HepG2 (cell line): ENCODE data around the gene ARHGAP32. TPM values are rescaled to one million over a fixed set of nuclear protein-coding genes. Genes with fewer than 3 reads are reported as not detected.

Source experiments
- ATAC-seq: fragments of 200-7000 bp; cut with Tn5 transposase; 3 replicates; pipeline ENCODE4 v1.9.1; 2020; ENCODE audit warnings: mild to moderate bottlenecking, moderate library complexity
- BruUV-seq: library from RNA; stranded (reverse); fragments of 400-500 nt; replicated peaks from 2 replicates; lab custom pipeline; 2021; lab: Mats Ljungman, UMichigan
- CTCF ChIA-PET: fragments of 300-600 bp; formaldehyde crosslinking; extraction: SDS; loops from one replicate; lab custom pipeline; 2021; ENCODE audit warnings: low total read pairs, inconsistent platforms, low intra/inter-chr PET ratio; lab: Yijun Ruan, JAX
- POLR2A ChIA-PET: fragments of 350-600 bp; sonication (Branson Sonifier 250); formaldehyde crosslinking; loops from one replicate; lab custom pipeline; 2020; ENCODE audit warnings: antibody characterized with exemption, inconsistent platforms; lab: Yijun Ruan, JAX
- DNase-seq: peaks from one replicate; pipeline ENCODE4 v3.0.0-alpha.2; 2015; ENCODE audit warnings: low spot score
- FAIRE-seq: peaks from 3 replicates; lab custom pipeline; 2011; peaks lifted over from hg19 to GRCh38; lab: Jason Lieb, UNC
- H2AFZ ChIP-seq: one replicate; pipeline ENCODE4 v1.6.1; 2011; ENCODE audit warnings: low read length, inconsistent platforms
- H3K27ac ChIP-seq: fragments of 300-600 bp; 3 replicates; pipeline ENCODE4 v1.8.0; 2011; ENCODE audit warnings: mixed run types, mild to moderate bottlenecking, mixed read lengths, low read length, inconsistent platforms; ENCODE audit not compliant: insufficient read depth; ENCODE audit errors: extremely low read length
- H3K27me3 ChIP-seq, 2 experiments: fragments of 200-600 bp in 1 of 2; 2 replicates in 1 of 2; 3 replicates in 1 of 2; pipeline versions ENCODE4 v1.6.0 to v1.8.0; 2011; ENCODE audit warnings: low read length in 2 of 2, mild to moderate bottlenecking in 2 of 2, moderate library complexity in 2 of 2, inconsistent platforms in 1 of 2; ENCODE audit not compliant: insufficient read depth in 2 of 2, control insufficient read depth in 1 of 2
- H3K36me3 ChIP-seq, 2 experiments: fragments of 200-600 bp in 1 of 2; replicated peaks in 1 of 2; 2 replicates in 1 of 2; 3 replicates in 1 of 2; pipeline versions ENCODE4 v1.5.1 to v1.8.0; 2011; ENCODE audit warnings: low read length in 2 of 2, inconsistent platforms in 1 of 2; ENCODE audit not compliant: insufficient read depth in 2 of 2, control insufficient read depth in 1 of 2
- H3K4me1 ChIP-seq: 2 replicates; pipeline ENCODE4 v1.5.1; 2012; ENCODE audit warnings: low read length, inconsistent platforms; ENCODE audit not compliant: insufficient read depth
- H3K4me2 ChIP-seq: 2 replicates; pipeline ENCODE4 v1.6.0; 2011; ENCODE audit warnings: low read depth, low read length, inconsistent platforms
- H3K4me3 ChIP-seq, 3 experiments: fragments of 200-600 bp in 1 of 3; sonication (generic), shearing (Covaris generic) in 1 of 3; replicated peaks in 1 of 3; 2 replicates each; pipeline ENCODE4 v1.5.1; 2011 to 2016; ENCODE audit warnings: low read length in 3 of 3, inconsistent platforms in 2 of 3, low read depth in 2 of 3, mild to moderate bottlenecking in 2 of 3, control low read depth in 1 of 3, mixed read lengths in 1 of 3; ENCODE audit not compliant: insufficient read depth in 1 of 3
- H3K79me2 ChIP-seq: one replicate; pipeline ENCODE4 v1.6.1; 2011; ENCODE audit warnings: low read length, inconsistent platforms; ENCODE audit not compliant: insufficient read depth
- H3K9ac ChIP-seq: 2 replicates; pipeline ENCODE4 v1.6.0; 2011; ENCODE audit warnings: mild to moderate bottlenecking, low read depth, low read length, inconsistent platforms; ENCODE audit not compliant: insufficient read depth
- H3K9me3 ChIP-seq: 2 replicates; pipeline ENCODE4 v1.5.1; 2012; ENCODE audit warnings: mild to moderate bottlenecking, low read length
- H4K20me1 ChIP-seq: 2 replicates; pipeline ENCODE4 v1.6.0; 2011; ENCODE audit warnings: inconsistent platforms, mild to moderate bottlenecking, low read length, moderate library complexity; ENCODE audit not compliant: insufficient read depth
- ARID4A ChIP-seq: sonication (generic); formaldehyde crosslinking; IDR thresholded peaks from 2 replicates; pipeline ENCODE4 v1.5.0; 2020; ENCODE audit warnings: mild to moderate bottlenecking, missing genetic modification reagents, borderline replicate concordance
- ATF7 ChIP-seq, 2 experiments: fragments of 450-650 bp in 1 of 2; sonication (generic) in 1 of 2; formaldehyde crosslinking in 1 of 2; IDR thresholded peaks; 2 replicates each; pipeline versions ENCODE4 v1.4.0 to v1.6.1; 2016 to 2020; ENCODE audit warnings: antibody characterized with exemption in 1 of 2, mild to moderate bottlenecking in 1 of 2, missing genetic modification reagents in 1 of 2
- CEBPB ChIP-seq: IDR thresholded peaks from 2 replicates; pipeline ENCODE4 v1.6.1; 2011; ENCODE audit warnings: low read depth, low read length, improper control_type of control experiment, borderline replicate concordance
- SOX6 ChIP-seq, 2 experiments: fragments of 450-650 bp in 1 of 2; sonication (generic) in 1 of 2; formaldehyde crosslinking in 1 of 2; IDR thresholded peaks; 2 replicates each; pipeline versions ENCODE4 v1.4.0 to v1.6.1; 2017 to 2020; ENCODE audit warnings: antibody characterized with exemption in 1 of 2, mild to moderate bottlenecking in 1 of 2, missing genetic modification reagents in 1 of 2
- ZBTB7A ChIP-seq: sonication (generic); formaldehyde crosslinking; IDR thresholded peaks from 2 replicates; pipeline ENCODE4 v1.8.0; 2022; ENCODE audit warnings: mild to moderate bottlenecking, missing genetic modification reagents
- ZFP90 ChIP-seq: sonication (generic); formaldehyde crosslinking; IDR thresholded peaks from 2 replicates; pipeline ENCODE4 v1.8.0; 2022; ENCODE audit warnings: missing genetic modification reagents, mild to moderate bottlenecking, inconsistent platforms, borderline replicate concordance
- ZNF44 ChIP-seq: sonication (generic); formaldehyde crosslinking; IDR thresholded peaks from 2 replicates; pipeline ENCODE4 v1.5.1; 2020; ENCODE audit warnings: mild to moderate bottlenecking, missing genetic modification reagents
- ZNF576 ChIP-seq: sonication (generic); formaldehyde crosslinking; IDR thresholded peaks from 2 replicates; pipeline ENCODE4 v1.4.0; 2020; ENCODE audit warnings: mild to moderate bottlenecking, missing genetic modification reagents
- ZNF614 ChIP-seq: IDR thresholded peaks from 2 replicates; pipeline ENCODE4 v1.6.1; 2018; ENCODE audit warnings: missing biosample characterization, missing genetic modification reagents, inconsistent platforms, borderline replicate concordance
- ZNF724P ChIP-seq: sonication (generic); formaldehyde crosslinking; IDR thresholded peaks from 2 replicates; pipeline ENCODE4 v1.8.0; 2022; ENCODE audit warnings: missing genetic modification reagents, borderline replicate concordance
- WGBS: methylation state at CpG from one replicate; pipeline ENCODE4 v1.1.6; 2017; ENCODE audit warnings: low lambda C conversion rate; 5-methylcytosine and 5-hydroxymethylcytosine counted together
- in situ Hi-C: cut with HindIII; loops from 2 replicates; pipeline ENCODE4 v1.10.0; 2017; ENCODE audit warnings: low pct_unique_long_range_greater_than_20kb; ENCODE audit not compliant: extremely low pct_ligation_motif_present
- intact Hi-C: fragments of 100-400 bp; cut with micrococcal nuclease; formaldehyde crosslinking; loops from one replicate; pipeline ENCODE4 v1.10.0; 2022; ENCODE audit not compliant: unreplicated experiment
- polyA plus RNA-seq, 8 experiments: library from polyadenylated mRNA; depleted of rRNA in 3 of 8; stranded (reverse) in 7 of 8; unstranded in 1 of 8; fragments of >200 nt; fragmentation: Illumina TruSeq in 4 of 8; extraction: Trizol in 4 of 8; gene quantifications; 2 replicates each; pipeline versions ENCODE4 v1.2.1 to v1.2.3, GENCODE V29; 2011 to 2016; ENCODE audit warnings: low read depth in 4 of 8, missing spikeins in 1 of 8, mixed read lengths in 1 of 8; ENCODE audit not compliant: insufficient read depth in 1 of 8
- total RNA-seq, 5 experiments: library from RNA; depleted of rRNA; stranded (reverse); fragments of >200 nt; fragmentation: Illumina TruSeq; extraction: Trizol; gene quantifications; 2 replicates each; pipeline ENCODE4 v1.2.3, GENCODE V29; 2016; ENCODE audit warnings: low read depth in 1 of 5

Gene ARHGAP32
- total and polyA plus RNA-seq, 2 of the 13 experiments (the other 11 are each of a cell fraction or from before 2014, with no cell fraction given) = 6.3 to 8.2 TPM

GRCh38 chr11:128916681-128917080, 275.4 kb downstream of the ARHGAP32 start (continued):
- no peak for TF ChIP-seq ZNF44 (CRISPR knock-in tag)

GRCh38 chr11:128916037-128916572, 276.0 kb downstream of the ARHGAP32 start:
- in situ Hi-C loops = no loop called here
- BruUV-seq = no TSS peak
- ChIA-PET CTCF (no interaction called here), POLR2A (no interaction called here)
- Histone ChIP-seq H3K79me2 (no peaks in the 10 kb centered on the region), H3K27me3 (peaks cover 2 to 32% of the 10 kb centered on the region in 2 experiments; a peak in 4 of 5 replicates), H3K4me2 (no peak overlapping the region), H3K4me3 (no peak overlapping the region), H2AFZ (no peak overlapping the region), H3K9ac (no peak overlapping the region), H3K4me1 (no peaks in the 10 kb centered on the region), H3K9me3 (no peaks in the 10 kb centered on the region), H4K20me1 (no peaks in the 10 kb centered on the region), H3K36me3 (no peaks in the 10 kb centered on the region), H3K27ac (no peak overlapping the region)
- FAIRE-seq (no peak), ATAC-seq (no peak), DNase-seq (no peak)
- whole genome bisulfite sequencing = 3% methylated on average over 3 of the region's 3 CpGs
- intact Hi-C loops = no loop called here
- TF ChIP-seq ZFP90 (CRISPR knock-in tag) = no peak
- peak; percentile 52; the same call in 1 of the 2 replicates for TF ChIP-seq CEBPB
- TF ChIP-seq ATF7 (IDR thresholded peaks at IDR 0.05) = peak; percentile 78
- TF ChIP-seq ATF7 (CRISPR knock-in tag; IDR thresholded peaks at IDR 0.05) = no peak
- no peak for TF ChIP-seq ZNF724P (CRISPR knock-in tag)

- BruUV-seq = no TSS peak
- H3K27ac ChIP-seq = no peak overlapping the region
- FAIRE-seq (no peak), DNase-seq (no peak), ATAC-seq (no peak)
- in situ Hi-C loops (no loop called here), intact Hi-C loops (no loop called here)
- no peaks in the 10 kb centered on the region for H3K4me1 ChIP-seq
- no peak overlapping the region for H2AFZ ChIP-seq
- H3K9ac ChIP-seq = no peak overlapping the region
- POLR2A ChIA-PET = no interaction called here
- no peaks in the 10 kb centered on the region for H3K36me3 ChIP-seq
- no peaks in the 10 kb centered on the region for H3K9me3 ChIP-seq
- H3K79me2 ChIP-seq = no peaks in the 10 kb centered on the region
- H3K4me3 ChIP-seq = no peak overlapping the region
- 6% methylated on average over 4 of the region's 6 CpGs for WGBS
- no peaks in the 10 kb centered on the region for H4K20me1 ChIP-seq
- no peak overlapping the region for H3K4me2 ChIP-seq
- CTCF ChIA-PET = no interaction called here
- H3K27me3 ChIP-seq = peaks cover 2 to 23% of the 10 kb centered on the region in 2 experiments; a peak in 2 of 5 replicates
- TF ChIP-seq ZNF614 (CRISPR knock-in tag) (no peak), ZNF576 (CRISPR knock-in tag) (no peak), ARID4A (CRISPR knock-in tag) (no peak), ZBTB7A (CRISPR knock-in tag) (no peak), SOX6 (IDR thresholded peaks at IDR 0.05) (no peak), SOX6 (CRISPR knock-in tag; IDR thresholded peaks at IDR 0.05) (no peak)
Measured at GRCh38 chr11:128915149-128915521, 277.0 kb downstream of the ARHGAP32 start.
